ENCODE data around the gene WDR5B. TPM values are rescaled to one million over a fixed set of nuclear protein-coding genes. Genes with fewer than 3 reads are reported as not detected.

WDR5B gene
- total and polyA plus RNA-seq, 2 of the 4 experiments (the other 2 are of a cell fraction) = 3.1 to 5.6 TPM

DNA sequence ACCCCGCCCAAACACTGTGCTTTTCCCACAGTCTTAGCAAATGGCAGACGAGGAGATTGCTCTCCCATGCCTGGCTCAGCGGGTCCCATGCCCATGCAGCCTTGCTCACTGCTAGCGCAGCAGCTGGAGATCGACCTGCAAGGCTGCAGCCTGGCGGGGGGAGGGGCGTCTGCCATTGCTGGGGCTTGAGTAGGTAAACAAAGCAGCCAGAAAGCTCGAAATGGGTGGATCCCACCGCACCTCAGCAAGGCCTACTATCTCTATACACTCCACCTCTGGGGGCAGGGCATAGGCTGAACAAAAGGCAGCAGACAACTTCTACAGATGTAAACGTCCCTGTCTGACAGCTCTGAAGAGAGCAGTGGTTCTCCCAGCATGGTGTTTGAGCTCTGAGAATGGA lies 27.2 kb upstream of the WDR5B start:
- no peak overlapping the region for H2BK15ac ChIP-seq (ENCODE audit: low read depth, low read length)
- H3K9ac ChIP-seq (ENCODE audit: low read depth, low read length) = no peak overlapping the region
- ATAC-seq (ENCODE audit: low read depth) (no peak), DNase-seq (no peak)
- in situ Hi-C loops (cut with MboI; ENCODE audit: low sequenced_read_pairs) = no loop called here
- H3K4me2 ChIP-seq (ENCODE audit: low read depth, low read length) = no peak overlapping the region
- H3K27ac ChIP-seq (ENCODE audit: insufficient read depth, low read length) = no peak overlapping the region
- H3K4ac ChIP-seq (ENCODE audit: low read depth, low read length) = no peak overlapping the region
- dilution Hi-C loops (cut with HindIII; ENCODE audit: low sequenced_read_pairs, unreplicated experiment) = no loop called here
- no peak overlapping the region for H3K18ac ChIP-seq (ENCODE audit: low read depth, low read length)
- peaks cover 4 to 11% of the 10 kb centered on the region in 2 experiments; a peak in 3 of 4 replicates for H3K79me1 ChIP-seq (ENCODE audit: low read depth in 1 of 2, low read length in 2 of 2)
- H2AK9ac ChIP-seq (replicated peaks; ENCODE audit: low read depth, low read length, poor library complexity) = no peak overlapping the region
- no peaks in the 10 kb centered on the region for H3K9me1 ChIP-seq (ENCODE audit: insufficient read depth, low read length)
- no peak overlapping the region for H2BK5ac ChIP-seq (ENCODE audit: low read depth, low read length, poor library complexity, severe bottlenecking)
- no peaks in the 10 kb centered on the region for H3K27me3 ChIP-seq (ENCODE audit: control insufficient read depth, insufficient read depth, low read length)
- no peaks in the 10 kb centered on the region for H4K20me1 ChIP-seq (ENCODE audit: insufficient read depth, low read length)
- H3K4me3 ChIP-seq (ENCODE audit: insufficient read depth, low read depth, low read length) = no peak overlapping the region
- BruUV-seq (replicated peaks) = no TSS peak
- ChIA-PET POLR2A (ENCODE audit: unreplicated experiment) (no interaction called here), CTCF (interaction anchor here (0.6 kb wide), 2 partner anchors 15 to 263 kb away, joined by 3 read pairs; no protein-coding TSS in a partner anchor)
- H3K14ac ChIP-seq (replicated peaks; ENCODE audit: low read depth, low read length) = no peak overlapping the region
- H2BK20ac ChIP-seq (ENCODE audit: low read depth, low read length) = no peak overlapping the region
- no peaks in the 10 kb centered on the region for H3K9me3 ChIP-seq (ENCODE audit: control insufficient read depth, insufficient read depth, low read length)
- no peak overlapping the region for H2BK120ac ChIP-seq (ENCODE audit: low read depth, low read length)
- no peak overlapping the region for H4K5ac ChIP-seq (ENCODE audit: low read depth, low read length)
- peaks cover 31% of the 10 kb centered on the region for H3K36me3 ChIP-seq (ENCODE audit: control insufficient read depth, insufficient read depth, low read length)
- H4K8ac ChIP-seq (ENCODE audit: low read depth in 2 of 2, low read length in 2 of 2) = no peak overlapping the region
- intact Hi-C loops (cut with micrococcal nuclease) = no loop called here
- 83% methylated on average over 5 of the region's 10 CpGs; no CpG with 5 or more reads in 1 of the 2 experiments for WGBS, 2 experiments (ENCODE audit: extremely low coverage in 2 of 2, insufficient read length in 1 of 2)
- H2AFZ ChIP-seq (replicated peaks; ENCODE audit: low read length, poor library complexity) = no peak overlapping the region
- H3K4me1 ChIP-seq (ENCODE audit: control insufficient read depth, insufficient read depth, low read length) = no peaks in the 10 kb centered on the region
- H3K56ac ChIP-seq (ENCODE audit: extremely low read depth, insufficient read depth, low read length) = no peak overlapping the region
- H3K23ac ChIP-seq (ENCODE audit: low read depth, low read length) = no peak overlapping the region
- H2AK5ac ChIP-seq (ENCODE audit: low read depth, low read length) = no peak overlapping the region
- TF ChIP-seq RCOR1 (IDR thresholded peaks at IDR 0.05; ENCODE audit: insufficient replicate concordance, low read length) = no peak
- no peak for TF ChIP-seq MXI1 (IDR thresholded peaks at IDR 0.05; ENCODE audit: borderline replicate concordance, low read depth, low read length)
- TF ChIP-seq MAZ (IDR thresholded peaks at IDR 0.05; ENCODE audit: borderline replicate concordance, low read depth, low read length) = no peak
- TF ChIP-seq RAD21 (IDR thresholded peaks at IDR 0.05; ENCODE audit: low read length) = no peak
- TF ChIP-seq, protein P1, sequence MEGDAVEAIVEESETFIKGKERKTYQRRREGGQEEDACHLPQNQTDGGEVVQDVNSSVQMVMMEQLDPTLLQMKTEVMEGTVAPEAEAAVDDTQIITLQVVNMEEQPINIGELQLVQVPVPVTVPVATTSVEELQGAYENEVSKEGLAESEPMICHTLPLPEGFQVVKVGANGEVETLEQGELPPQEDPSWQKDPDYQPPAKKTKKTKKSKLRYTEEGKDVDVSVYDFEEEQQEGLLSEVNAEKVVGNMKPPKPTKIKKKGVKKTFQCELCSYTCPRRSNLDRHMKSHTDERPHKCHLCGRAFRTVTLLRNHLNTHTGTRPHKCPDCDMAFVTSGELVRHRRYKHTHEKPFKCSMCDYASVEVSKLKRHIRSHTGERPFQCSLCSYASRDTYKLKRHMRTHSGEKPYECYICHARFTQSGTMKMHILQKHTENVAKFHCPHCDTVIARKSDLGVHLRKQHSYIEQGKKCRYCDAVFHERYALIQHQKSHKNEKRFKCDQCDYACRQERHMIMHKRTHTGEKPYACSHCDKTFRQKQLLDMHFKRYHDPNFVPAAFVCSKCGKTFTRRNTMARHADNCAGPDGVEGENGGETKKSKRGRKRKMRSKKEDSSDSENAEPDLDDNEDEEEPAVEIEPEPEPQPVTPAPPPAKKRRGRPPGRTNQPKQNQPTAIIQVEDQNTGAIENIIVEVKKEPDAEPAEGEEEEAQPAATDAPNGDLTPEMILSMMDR (conservative IDR thresholded peaks at IDR 0.05; ENCODE audit: low read depth, low read length) = no peak
- no peak for TF ChIP-seq ELK1 (IDR thresholded peaks at IDR 0.05; ENCODE audit: borderline replicate concordance, low read depth, low read length)
- TF ChIP-seq FOS (IDR thresholded peaks at IDR 0.05; ENCODE audit: low read depth, low read length) = no peak
- no peak for TF ChIP-seq SMC3 (IDR thresholded peaks at IDR 0.05; ENCODE audit: low read depth, low read length)
- TF ChIP-seq MAFK (IDR thresholded peaks at IDR 0.05; ENCODE audit: low read depth, low read length) = no peak
- TF ChIP-seq RFX5 (IDR thresholded peaks at IDR 0.05; ENCODE audit: low read depth, low read length) = no peak
- no peak overlapping the region for H4K91ac ChIP-seq (ENCODE audit: insufficient read depth, low read depth, low read length)
